ENCODE results near the gene ZNF862.
"Not testable (repeated sequence)": the region's sequence is repeated elsewhere in the genome, so short reads cannot be mapped to it uniquely, and the experiment has no call there.

The ZNF862 gene

DNA sequence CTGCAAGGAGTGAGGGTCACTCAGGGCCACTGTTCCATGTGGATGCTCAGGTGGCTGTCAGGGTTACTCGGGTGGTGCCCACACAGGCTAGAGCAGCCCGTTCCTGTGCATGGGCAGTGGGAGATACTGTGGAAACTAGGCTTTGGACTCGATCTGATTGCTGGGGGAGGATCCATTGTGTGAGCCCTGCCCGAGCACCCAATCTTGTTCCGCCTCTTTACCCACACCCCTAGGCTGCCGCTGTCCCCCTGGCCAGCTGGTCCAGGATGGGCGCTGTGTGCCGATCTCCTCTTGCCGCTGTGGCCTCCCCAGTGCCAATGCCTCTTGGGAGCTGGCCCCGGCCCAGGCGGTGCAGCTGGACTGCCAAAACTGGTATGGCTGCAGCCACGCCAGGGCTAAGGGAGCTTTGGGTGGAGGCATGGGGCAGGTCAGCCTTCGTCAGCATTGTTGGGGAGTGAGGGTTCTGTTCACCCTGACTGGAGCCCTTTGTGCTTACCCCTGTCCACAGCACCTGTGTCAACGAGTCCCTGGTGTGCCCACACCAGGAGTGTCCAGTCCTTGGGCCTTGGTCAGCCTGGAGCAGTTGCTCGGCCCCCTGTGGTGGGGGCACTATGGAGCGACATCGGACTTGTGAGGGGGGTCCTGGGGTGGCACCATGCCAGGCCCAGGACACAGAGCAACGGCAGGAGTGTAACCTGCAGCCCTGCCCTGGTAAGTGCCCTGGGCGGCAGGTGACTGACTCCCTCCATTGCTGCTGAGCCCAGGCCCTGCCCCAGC, 12.4 kb upstream of the ZNF862 start:
- DNase-seq = no peak

DNA sequence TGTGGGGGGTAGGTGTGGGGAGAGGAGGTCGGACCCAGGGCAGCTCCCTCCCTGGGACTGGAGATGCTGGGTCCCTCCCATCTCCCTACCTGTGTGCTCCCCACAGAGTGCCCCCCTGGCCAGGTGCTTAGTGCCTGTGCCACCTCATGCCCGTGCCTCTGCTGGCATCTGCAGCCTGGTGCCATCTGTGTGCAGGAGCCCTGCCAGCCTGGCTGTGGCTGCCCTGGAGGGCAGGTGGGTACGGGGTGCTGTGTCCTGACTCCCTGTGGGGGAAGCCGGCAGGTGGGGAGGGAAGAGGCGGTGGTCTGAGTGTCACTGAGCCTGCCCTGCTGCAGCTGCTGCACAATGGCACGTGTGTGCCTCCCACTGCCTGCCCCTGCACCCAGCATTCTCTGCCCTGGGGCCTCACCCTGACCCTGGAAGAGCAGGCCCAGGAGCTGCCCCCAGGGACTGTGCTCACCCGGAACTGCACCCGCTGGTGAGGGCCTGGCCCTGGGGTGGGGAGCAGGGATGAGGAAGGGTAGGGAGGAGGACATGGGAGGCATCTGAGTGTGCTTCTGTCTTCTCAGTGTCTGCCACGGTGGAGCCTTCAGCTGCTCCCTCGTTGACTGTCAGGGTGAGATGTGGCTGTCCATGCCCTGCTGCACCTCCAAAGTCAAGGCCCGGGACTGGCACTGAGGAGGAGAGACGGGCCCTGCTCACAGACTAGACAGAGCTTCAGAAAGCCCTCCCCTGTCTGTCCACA, 11.7 kb upstream of the ZNF862 start:
- no peak for DNase-seq

DNA sequence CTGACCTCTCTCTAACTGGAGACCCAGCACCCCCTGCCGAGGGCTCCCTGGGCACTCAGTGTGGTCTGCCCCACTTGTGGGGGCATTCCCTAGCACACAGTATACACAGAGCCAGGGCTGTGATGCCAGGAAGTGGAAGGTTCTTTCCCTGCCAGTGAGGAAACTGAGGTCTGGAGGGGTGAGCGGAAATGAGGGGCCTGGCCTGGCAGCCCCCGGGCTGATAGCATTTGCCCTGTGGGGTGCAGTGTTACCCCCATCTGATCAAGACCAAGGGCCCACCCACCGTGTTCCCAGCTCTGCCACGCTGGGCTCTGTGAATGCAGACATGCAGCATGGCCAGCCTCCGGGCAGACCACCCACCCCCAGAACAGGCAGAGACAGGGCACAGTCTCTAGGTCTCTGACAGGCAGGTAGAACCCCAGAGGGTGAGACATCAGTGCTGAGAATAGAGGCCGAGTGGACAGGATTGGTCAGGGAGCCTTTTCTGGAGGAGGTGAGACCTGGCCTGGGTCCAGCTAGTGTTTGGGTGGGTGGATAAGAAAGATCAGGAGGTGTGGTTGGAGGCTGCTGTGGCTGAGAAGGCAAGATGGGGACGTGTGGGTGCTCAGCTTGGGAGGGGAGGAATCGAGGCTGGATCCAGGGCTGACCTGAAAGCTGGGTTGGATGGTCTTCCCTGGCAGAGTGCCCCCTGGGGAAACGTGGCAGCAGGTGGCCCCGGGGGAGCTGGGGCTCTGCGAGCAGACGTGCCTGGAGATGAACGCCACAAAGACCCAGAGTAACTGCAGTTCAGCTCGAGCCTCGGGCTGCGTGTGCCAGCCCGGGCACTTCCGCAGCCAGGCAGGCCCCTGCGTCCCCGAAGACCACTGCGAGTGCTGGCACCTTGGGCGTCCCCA, 10.8 kb upstream of the ZNF862 start:
- no peak for DNase-seq

DNA sequence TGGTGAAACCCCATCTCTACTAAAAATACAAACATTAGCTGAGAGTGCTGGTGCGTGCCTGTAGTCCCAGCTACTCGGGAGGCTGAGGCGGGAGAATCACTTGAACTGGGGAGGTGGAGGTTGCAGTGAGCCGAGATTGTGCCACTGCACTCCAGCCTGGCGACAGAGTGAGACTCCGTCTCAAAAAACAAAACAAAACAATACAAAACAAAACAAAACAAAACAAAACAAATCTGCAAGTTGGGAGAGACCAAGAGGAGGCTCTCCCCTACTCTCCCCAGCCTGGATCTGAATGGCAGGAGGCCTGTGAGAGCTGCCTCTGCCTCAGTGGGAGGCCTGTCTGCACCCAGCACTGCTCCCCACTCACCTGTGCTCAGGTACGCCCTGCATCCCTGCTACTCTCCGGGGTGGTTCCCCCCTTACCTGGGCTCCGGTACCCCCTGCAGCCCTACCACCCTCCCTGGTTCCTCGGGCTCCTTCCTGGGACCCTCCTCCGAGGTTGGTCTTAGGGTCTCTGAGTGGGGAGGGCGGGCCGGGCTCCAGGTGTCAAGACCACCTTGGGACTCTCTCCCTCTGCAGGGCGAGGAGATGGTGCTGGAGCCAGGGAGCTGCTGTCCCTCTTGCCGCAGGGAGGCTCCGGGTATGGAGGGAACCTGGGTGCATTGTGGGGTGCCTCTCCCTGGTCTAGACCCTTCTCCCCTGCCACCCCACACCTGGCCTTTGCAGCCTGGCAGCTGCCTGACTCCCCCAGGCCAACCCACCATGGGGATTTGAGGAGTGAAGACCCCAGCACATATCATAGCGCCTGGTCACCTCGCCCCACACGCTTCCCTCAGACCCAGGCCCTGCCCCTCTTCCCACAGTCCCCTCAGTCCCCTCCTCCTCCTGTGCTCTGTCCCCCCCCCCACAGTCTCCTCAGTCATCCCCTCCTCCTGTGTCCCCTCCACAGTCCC, 9.5 kb upstream of the ZNF862 start:
- DNase-seq = no peak

DNA sequence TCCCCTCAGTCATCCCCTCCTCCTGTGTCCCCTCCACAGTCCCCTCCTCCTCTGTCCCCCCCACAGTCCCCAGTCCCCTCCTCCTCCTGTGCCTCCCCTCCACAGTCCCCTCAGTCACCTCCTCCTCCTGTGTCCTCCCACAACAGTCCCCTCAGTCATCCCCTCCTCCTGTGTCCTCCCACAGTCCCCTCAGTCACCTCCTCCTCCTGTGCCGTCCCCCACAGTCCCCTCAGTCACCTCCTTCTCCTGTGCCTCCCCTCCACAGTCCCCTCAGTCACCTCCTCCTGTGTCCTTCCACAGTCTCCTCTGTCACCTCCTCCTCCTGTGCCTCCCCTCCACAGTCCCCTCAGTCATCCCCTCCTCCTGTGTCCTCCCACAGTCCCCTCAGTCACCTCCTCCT, 7.6 kb upstream of the ZNF862 start:
- not testable (repeated sequence) for DNase-seq

DNA sequence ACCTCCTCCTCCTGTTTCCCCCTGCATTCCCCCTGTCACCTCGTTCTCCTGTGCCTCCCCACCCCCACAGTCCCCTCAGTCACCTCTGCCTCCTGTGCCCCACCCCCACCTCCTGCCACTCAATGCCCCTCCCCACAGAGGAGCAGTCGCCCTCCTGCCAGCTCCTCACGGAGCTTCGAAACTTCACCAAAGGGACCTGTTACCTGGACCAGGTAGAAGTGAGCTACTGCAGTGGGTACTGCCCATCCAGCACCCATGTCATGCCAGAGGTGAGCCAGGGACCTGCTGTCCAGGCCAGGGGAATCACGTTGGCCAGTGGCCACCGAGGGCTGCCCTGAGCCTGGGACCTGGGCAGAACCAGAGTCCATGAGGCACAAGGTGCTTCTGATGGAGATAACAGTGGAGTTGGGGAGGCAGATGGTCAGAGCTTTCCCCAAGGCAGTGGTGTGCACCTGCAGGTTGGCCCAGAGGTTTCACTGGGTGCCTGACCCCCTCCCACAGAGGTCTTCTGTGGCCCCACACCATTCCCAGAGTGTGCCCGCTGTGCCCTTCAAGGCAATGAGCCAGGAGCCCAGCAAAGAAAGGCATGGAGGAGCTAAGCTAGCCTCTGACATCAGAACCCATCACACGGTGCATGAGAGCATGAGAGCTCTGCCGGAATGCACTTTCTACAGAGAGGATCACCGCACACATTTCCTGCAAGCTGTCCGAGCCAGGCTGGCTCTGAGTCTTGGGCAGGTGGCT, 7.0 kb upstream of the ZNF862 start:
- DNase-seq = no peak

DNA sequence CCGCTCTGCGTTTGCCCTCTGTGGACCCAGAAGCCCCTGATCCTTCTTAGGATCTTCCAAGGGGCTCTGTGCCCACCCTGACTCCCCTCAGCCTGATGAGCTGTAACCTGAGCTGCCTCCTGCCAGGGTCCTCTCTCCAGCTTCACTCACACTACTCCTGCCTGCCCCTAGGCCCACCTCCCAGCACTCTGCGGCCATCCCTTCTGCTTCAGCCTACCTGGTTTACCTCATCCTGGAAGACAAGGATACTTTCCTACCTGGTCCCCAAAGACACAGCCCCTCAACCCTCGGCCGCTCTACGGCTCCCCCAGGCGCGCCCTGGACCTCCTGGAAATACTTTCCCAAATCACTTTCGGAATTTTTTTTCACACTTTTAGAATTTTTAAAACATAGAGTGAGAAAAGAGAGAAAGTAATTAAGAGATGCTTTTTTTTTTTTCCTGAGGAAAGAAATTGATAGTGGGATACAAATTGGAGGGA, 6.4 kb upstream of the ZNF862 start:
- no peak for DNase-seq

DNA sequence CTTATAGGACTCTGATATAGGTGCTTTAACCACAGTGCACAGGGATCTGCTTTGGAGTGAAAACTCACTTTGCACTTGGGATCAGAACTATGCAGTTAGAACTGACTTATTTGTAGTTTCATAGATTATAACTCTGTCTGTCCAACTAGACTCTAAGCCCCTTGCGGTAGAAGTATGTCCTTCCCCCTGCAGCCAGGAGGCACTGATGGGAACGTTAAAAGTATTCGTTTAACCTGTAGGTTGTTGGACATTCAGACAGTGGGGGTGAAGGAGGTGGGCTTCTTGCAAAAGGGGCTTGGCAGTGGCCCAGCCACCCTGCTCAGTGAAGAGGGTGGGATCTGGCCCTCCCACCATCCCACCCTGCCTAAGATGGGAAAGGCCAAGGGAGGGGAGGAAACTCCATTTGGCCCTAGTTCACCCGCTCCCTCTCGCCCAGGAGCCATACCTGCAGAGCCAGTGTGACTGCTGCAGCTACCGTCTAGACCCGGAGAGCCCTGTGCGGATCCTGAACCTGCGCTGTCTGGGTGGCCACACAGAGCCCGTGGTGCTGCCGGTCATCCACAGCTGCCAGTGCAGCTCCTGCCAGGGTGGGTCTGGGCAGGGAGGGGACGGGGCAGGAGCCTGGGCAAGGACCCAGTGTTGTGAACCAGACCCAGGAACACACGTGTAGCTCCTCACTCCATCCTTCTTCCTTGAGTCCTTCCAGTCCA, 5.7 kb upstream of the ZNF862 start:
- DNase-seq = no peak

DNA sequence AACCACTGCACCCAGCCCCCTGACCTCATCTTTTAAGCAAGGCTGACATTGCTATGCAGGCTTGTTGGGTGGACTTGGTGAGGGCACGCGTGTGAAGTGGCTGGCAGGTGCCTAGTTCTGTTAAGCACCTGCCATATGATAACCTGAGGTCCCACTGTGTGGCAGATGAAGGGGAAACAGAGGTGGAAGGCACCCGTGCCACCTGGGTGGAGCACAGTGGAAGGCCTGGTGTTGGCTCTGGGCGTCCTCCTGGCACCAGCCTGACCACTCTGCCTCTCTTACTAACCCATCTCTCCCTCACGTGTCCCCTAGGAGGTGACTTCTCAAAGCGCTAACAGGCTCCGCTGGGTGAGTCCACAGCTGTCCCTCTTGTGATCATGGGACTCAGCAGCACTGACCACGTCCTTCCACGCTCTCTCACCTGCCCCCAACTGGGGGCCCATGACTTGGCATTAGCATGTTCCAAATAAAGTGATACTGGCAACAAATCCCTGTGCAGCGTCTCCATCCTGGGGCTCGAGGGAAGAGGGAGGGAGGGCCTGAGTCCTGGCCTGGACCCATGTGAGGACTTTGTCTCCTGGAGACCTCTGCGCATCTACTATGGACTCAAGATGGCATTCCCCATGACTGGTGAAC, 4.6 kb upstream of the ZNF862 start:
- no peak for DNase-seq

DNA sequence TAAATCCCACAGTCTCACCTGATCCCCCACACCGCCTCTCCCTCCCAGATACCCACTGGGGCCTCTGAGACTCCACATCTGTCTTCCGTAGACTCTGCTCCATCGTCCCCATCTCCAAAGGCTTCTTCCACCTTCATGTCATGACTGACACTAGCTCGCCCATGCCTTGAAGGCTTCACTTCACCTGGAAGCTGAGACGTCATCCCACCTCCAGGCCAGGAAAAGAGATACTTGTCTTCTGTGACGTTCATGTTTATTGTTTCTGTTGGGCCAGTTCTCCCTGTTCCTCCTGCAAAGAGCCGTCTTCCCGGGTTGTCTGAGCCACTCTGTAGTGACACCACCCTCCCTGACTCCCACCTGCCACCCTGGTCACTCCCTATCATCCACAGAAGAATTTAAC, 3.6 kb upstream of the ZNF862 start:
- no peak for DNase-seq

DNA sequence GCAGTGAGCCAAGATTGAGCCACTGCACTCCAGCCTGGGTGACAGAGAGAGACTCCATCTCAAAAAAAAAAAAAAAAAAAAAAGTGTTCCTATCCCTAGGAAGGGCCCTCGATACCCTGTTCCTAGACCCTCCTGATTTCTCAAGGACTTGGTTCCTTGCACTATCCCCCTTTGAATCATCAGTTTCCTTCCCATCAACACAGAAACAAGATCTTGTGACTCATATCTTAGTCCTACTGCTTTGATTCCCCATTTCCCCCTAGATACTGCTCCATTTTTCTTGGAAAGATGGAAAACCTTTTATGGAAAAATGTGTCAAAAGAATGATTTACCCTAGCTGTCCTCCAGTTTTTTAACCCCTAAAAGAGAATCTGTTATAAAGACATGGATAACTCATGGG, 1.7 kb upstream of the ZNF862 start:
- no peak for DNase-seq

DNA sequence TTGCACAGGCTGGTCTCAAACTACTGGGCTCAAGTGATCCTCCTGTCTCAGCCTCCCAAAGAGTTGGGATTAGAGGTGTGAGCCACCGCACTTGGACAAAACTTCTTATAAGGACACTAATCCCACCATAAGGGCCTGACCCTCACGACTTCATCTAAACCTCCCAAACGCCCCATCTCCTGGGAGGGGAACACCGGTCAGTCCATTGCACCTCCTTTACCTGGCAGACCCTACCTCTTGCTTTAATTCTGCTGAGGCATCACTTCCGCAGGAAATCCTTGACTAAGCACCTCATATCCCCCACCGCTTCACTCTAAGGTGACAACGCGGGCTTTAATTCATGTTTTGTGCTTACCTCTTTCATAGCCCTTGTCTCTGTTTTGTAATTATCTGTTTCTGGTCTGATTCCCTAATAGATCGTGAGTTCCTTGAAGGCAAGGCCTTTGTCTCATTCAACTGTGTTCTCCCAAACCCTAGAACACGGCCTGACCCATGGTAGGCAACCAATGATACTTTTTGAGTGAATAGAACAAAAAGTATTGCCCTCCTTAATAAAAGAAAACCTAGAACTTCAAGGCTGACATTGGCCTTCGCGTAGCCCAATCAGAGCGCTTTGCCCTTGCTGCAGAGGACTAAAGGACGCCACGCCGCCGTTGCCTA, 481 bp upstream of the ZNF862 start:
- DNase-seq = no peak

DNA sequence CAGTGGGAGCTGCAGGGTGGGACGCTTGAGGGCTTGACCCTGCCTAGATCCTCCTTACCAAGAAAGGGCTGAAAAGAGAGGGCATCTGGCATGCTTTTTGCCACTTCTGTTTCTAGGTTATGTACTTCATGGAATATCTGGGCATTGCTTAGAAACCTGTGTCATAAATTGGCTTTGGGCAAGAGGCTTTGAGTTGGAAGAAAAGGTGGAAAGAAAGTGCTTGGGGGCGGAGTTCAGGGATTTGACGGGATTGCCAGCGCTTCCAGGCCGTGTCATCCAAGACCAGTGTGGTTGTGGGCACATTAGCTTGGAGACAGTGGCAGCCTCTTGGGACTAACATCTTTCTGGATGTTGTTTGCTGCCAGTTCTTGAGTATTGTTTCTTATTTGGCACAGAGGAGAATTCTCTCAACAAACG, 825 bp downstream of the ZNF862 start:
- DNase-seq = no peak

DNA sequence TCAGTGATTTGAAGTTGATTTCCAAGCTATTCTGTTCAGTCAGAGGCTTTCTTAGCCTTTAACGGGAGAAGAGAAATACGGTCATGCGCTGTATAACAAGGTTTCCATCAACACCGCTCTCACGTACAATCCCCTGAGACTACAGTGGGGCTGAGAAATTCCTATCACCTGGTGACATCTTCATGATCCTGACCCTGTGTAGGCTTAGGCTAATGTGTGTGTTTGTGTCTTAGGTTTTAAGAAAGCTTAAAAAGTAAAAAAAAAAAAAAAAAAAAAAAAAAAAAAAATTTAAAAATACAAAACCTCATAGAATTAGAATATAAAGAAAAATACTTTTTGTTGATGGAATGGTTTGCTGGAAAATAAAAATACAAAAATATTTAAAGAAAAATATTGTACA, 1.8 kb downstream of the ZNF862 start:
- no peak for DNase-seq

DNA sequence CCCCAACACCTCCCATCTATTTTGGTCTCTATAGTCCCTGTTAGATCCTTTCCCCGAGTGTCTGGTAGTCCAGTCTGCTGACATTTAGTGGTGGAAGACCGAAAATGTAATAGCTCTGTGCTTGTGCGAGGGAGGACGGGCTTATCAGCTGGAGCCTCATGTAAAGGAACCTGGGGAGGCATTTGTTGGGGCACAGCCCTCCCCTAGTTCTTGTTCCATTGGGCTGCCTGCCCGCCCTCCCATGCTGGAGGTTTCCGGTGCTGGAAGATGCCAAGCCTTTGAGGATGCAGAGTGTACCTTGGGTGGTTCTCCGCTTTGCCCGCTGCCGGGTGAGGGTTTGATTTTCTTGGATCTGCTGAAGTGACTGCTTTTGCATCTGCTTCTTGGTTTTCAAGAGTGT, 5.4 kb downstream of the ZNF862 start:
- DNase-seq = no peak

DNA sequence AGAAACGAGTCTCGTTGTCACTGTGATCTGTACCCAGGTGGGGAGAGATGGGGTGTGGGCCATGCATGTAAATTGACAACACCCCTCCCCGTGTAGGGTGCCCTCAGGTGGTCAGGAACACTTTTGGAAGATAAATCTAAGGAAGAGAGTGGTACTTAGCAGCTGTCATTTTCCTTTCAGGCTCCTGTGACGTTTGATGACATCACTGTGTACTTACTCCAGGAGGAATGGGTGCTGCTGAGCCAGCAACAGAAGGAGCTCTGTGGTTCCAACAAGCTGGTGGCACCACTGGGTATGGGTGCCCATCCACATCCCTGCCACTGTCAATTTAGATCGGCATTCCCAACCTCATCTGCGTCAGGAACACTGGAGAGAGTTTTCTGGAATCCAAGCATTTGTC, 6.3 kb downstream of the ZNF862 start:
- no peak for DNase-seq

DNA sequence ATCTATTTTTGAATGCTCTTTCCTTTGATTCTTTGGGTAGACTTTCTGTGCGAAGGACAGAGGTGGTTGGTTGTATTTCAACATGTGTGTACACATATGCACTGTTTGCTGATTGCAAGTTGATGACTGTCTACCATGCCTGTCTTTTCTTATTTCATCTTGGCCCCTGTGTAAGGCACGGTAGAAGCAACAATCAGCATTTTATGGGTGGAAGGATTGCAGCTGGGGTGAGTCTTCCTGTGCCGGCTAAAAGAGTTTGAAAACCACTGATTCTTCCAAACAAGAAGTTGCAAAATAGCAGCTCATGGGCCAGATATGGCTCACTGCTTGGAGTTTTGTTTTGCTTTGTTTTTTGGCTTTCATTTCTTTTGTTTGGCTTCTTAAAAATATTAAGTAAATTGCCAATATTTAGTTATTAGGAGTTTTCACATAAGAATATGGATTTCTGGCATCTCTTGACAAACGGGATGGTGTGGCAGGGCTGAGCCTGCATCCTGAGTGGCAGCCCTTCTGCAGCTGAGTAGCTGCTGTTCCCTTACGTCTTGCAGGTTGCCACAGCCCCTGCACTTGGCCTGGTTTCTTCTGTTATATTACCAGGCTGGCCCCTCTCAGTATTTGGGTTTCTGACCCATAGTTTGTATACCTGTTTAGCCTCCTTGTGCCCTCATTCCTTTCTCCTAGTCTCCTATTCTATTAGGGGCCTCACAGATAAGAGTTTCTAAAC, 7.2 kb downstream of the ZNF862 start:
- no peak for DNase-seq

DNA sequence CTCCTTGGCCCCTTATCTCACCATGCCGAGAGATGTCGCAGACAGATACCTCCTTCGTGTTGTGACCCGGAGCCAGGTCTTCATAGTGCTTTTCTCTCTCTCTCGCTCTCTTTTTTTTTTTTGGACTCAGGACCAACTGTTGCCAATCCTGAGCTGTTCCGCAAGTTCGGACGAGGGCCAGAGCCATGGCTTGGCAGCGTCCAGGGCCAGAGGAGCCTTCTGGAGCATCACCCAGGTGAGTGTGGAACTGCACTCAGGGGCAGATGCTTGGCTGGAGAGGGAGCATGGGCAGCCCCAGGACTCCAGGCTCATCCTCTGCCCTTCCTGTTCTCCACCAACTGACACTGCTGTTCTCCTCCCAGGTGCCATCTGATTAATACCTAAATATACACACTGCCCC, 7.8 kb downstream of the ZNF862 start:
- DNase-seq = no peak

DNA sequence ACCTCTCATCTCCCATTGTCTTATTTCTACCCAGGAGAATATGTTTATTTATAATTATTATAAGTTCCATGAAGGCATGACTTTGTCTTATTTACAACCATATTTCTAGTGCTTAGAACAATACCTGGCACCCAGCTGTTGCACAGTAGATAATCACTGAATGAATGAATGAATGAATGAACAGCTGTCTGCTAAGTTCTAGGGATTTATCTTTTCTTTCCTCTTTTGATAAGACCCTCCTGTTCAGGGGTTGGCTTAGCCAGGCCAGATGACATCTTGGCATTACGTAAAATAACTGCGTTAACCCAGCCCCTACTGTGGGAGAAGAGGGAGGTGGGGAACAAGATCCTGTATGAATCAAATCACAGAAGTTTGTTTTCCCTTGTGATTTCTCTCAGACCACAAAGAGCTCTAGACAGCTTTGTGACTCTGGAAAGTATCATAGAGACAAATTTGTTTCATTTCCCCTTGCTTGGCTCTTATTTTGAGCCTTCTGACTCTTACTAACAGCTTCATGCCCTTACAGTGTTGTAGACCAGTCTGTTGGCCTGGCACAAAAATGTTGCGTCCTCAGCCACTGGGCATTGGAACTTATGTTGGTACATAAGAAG, 8.4 kb downstream of the ZNF862 start:
- no peak for DNase-seq

Measured in NCI-H510A (cell line).